OCI-LY1 (cell line): ENCODE data around the gene PLXDC1.

Experiments used
- H2AFZ ChIP-seq: fragments of 200-600 bp; sonication (generic), shearing (Covaris generic); 2 replicates; pipeline ENCODE4 v1.6.0; 2014; ENCODE audit warnings: antibody characterized with exemption, mild to moderate bottlenecking, low read length
- H3F3A ChIP-seq: fragments of 200-600 bp; sonication (generic), shearing (Covaris generic); 2 replicates; pipeline ENCODE4 v1.6.0; 2014; ENCODE audit warnings: mild to moderate bottlenecking, antibody characterized with exemption, low read length, moderate library complexity; ENCODE audit not compliant: insufficient read depth
- H3K27ac ChIP-seq: fragments of 200-600 bp; sonication (generic); 2 replicates; pipeline ENCODE4 v1.5.1; 2014; ENCODE audit warnings: low read length, mixed run types, mild to moderate bottlenecking, low read depth; ENCODE audit not compliant: poor library complexity, severe bottlenecking
- H3K27me3 ChIP-seq: fragments of 200-600 bp; sonication (generic); 2 replicates; pipeline ENCODE4 v1.6.0; 2014; ENCODE audit warnings: antibody characterized with exemption, mild to moderate bottlenecking, low read length, moderate library complexity; ENCODE audit not compliant: insufficient read depth
- H3K36me3 ChIP-seq: fragments of 200-600 bp; sonication (generic); 2 replicates; pipeline ENCODE4 v1.6.1; 2014; ENCODE audit warnings: mild to moderate bottlenecking, antibody characterized with exemption, low read length, moderate library complexity, mixed read lengths; ENCODE audit not compliant: insufficient read depth
- H3K4me1 ChIP-seq: fragments of 200-600 bp; sonication (generic); 2 replicates; pipeline ENCODE4 v1.5.1; 2014; ENCODE audit warnings: mild to moderate bottlenecking, low read length, moderate library complexity; ENCODE audit not compliant: insufficient read depth, severe bottlenecking
- H3K4me2 ChIP-seq: fragments of 200-600 bp; sonication (generic), shearing (Covaris generic); 2 replicates; pipeline ENCODE4 v1.6.1; 2014; ENCODE audit warnings: low read length
- H3K4me3 ChIP-seq: fragments of 200-600 bp; sonication (generic); 2 replicates; pipeline ENCODE4 v1.5.1; 2014; ENCODE audit warnings: low read length, low read depth, mild to moderate bottlenecking, mixed read lengths; ENCODE audit not compliant: poor library complexity, severe bottlenecking
- H3K79me2 ChIP-seq: fragments of 200-600 bp; shearing (Covaris generic); 2 replicates; pipeline ENCODE4 v1.6.1; 2016; ENCODE audit warnings: mixed run types, low read length, mixed read lengths; ENCODE audit not compliant: insufficient read depth
- H3K9ac ChIP-seq: fragments of 200-600 bp; sonication (generic), shearing (Covaris generic); 2 replicates; pipeline ENCODE4 v1.6.1; 2014; ENCODE audit warnings: mild to moderate bottlenecking, low read length, mixed read lengths
- H3K9me2 ChIP-seq: fragments of 200-600 bp; sonication (generic), shearing (Covaris generic); 2 replicates; pipeline ENCODE4 v1.6.1; 2014; ENCODE audit warnings: low read depth, mild to moderate bottlenecking, low read length, mixed read lengths
- H3K9me3 ChIP-seq: fragments of 200-600 bp; shearing (Covaris generic); 2 replicates; pipeline ENCODE4 v1.6.1; 2014; ENCODE audit warnings: low read length, mixed read lengths
- H4K20me1 ChIP-seq: fragments of 200-600 bp; sonication (generic), shearing (Covaris generic); 2 replicates; pipeline ENCODE4 v1.6.0; 2016; ENCODE audit warnings: mild to moderate bottlenecking, low read length; ENCODE audit not compliant: insufficient read depth
- CTCF ChIP-seq: fragments of 200-600 bp; sonication (generic), shearing (Covaris generic); IDR thresholded peaks from 2 replicates; pipeline ENCODE4 v1.5.1; 2017; ENCODE audit warnings: mild to moderate bottlenecking, antibody characterized with exemption, low read length, moderate library complexity, mixed read lengths
- EZH2 ChIP-seq: fragments of 200-600 bp; sonication (generic), shearing (Covaris generic); IDR thresholded peaks from 2 replicates; pipeline ENCODE4 v1.8.0; 2017; ENCODE audit warnings: borderline replicate concordance, mixed run types, mild to moderate bottlenecking, antibody characterized with exemption, low read length, moderate library complexity, mixed read lengths

PLXDC1 gene

DNA sequence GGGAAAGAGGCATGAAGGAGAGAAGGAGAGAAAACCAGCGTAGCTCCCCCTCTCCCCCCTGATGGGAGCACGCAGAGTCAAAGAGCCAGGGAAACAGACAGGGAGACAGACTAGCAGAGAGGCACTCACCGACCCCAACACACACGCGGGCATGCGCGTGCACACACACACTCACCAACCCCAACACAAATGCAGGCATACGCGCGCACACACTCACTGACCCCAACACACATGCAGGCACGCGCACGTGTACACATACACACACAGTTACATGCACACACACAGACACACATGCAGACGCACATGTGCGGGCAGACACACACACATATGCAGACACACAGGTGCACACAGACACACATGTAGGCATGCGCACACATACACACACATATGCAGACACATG is 41.5 kb upstream of the PLXDC1 start:
- 0 out of 2 replicates have a peak, but pooled peaks cover 2% of the 10 kb centered on the region for H3F3A ChIP-seq
- H3K27ac ChIP-seq = no peak overlapping the region
- no peaks in the 10 kb centered on the region for H3K27me3 ChIP-seq
- H3K4me2 ChIP-seq = no peak overlapping the region
- no peak overlapping the region for H3K9ac ChIP-seq
- TF ChIP-seq EZH2 (no peak), CTCF (no peak)
- H3K9me3 ChIP-seq = no peaks in the 10 kb centered on the region
- H3K36me3 ChIP-seq = peaks cover 46% of the 10 kb centered on the region
- peaks cover 20% of the 10 kb centered on the region for H3K4me1 ChIP-seq
- no peak overlapping the region for H3K4me3 ChIP-seq
- no peak overlapping the region for H2AFZ ChIP-seq
- H3K79me2 ChIP-seq = no peaks in the 10 kb centered on the region
- no peaks in the 10 kb centered on the region for H3K9me2 ChIP-seq
- no peaks in the 10 kb centered on the region for H4K20me1 ChIP-seq

- Histone ChIP-seq H3K4me2 (no peak overlapping the region), H3K27me3 (no peaks in the 10 kb centered on the region), H3K9ac (no peak overlapping the region), H3K9me2 (no peaks in the 10 kb centered on the region), H4K20me1 (no peaks in the 10 kb centered on the region), H2AFZ (no peak overlapping the region), H3K4me3 (no peak overlapping the region), H3K4me1 (peaks cover 18% of the 10 kb centered on the region), H3K79me2 (no peaks in the 10 kb centered on the region), H3K9me3 (no peaks in the 10 kb centered on the region), H3F3A (0 out of 2 replicates have a peak, but pooled peaks cover 2% of the 10 kb centered on the region), H3K36me3 (peaks cover 54% of the 10 kb centered on the region), H3K27ac (no peak overlapping the region)
- TF ChIP-seq CTCF (no peak), EZH2 (no peak)
These were observed 40.5 kb upstream of the PLXDC1 start for GRCh38 chr17:39191750-39192510.

GRCh38 chr17:39187152-39187830 is 35.9 kb upstream of the PLXDC1 start:
- peaks cover 67% of the 10 kb centered on the region for H3K36me3 ChIP-seq
- TF ChIP-seq EZH2 (no peak), CTCF (no peak)

More at GRCh38 chr17:39187152-39187830, 35.9 kb upstream of the PLXDC1 start:
- Histone ChIP-seq H3K9me2 (no peaks in the 10 kb centered on the region), H4K20me1 (no peaks in the 10 kb centered on the region), H3K9ac (no peak overlapping the region), H3K4me1 (no peaks in the 10 kb centered on the region), H3K27me3 (no peaks in the 10 kb centered on the region), H3K4me2 (no peak overlapping the region), H3K9me3 (no peaks in the 10 kb centered on the region), H2AFZ (no peak overlapping the region), H3K27ac (no peak overlapping the region), H3K79me2 (no peaks in the 10 kb centered on the region), H3F3A (no peaks in the 10 kb centered on the region), H3K4me3 (no peak overlapping the region)
